HG03045 (cell line): ENCODE results near the gene PITPNC1.
"Not testable (repeated sequence)": the region's sequence is repeated elsewhere in the genome, so short reads cannot be mapped to it uniquely, and the experiment has no call there.

Experiments used
- ATAC-seq: cut with Tn5 transposase; IDR thresholded peaks from one replicate; pipeline ENCODE4 v1.9.1; 2021; ENCODE audit warnings: mild to moderate bottlenecking, moderate library complexity; ENCODE audit not compliant: unreplicated experiment

PITPNC1 gene

GRCh38 chr17:67376737-67377487 lies at the start of gene PITPNC1:
TSS of gene PITPNC1 (plus strand) at chr17:67377281.
- ATAC-seq: peak; percentile 78

GRCh38 chr17:67328026-67328425 lies 49.1 kb upstream of the PITPNC1 start:
- ATAC-seq: no peak

GRCh38 chr17:67331381-67332161 lies 45.5 kb upstream of the PITPNC1 start:
- ATAC-seq: not testable (repeated sequence)

GRCh38 chr17:67332162-67332508 lies 44.9 kb upstream of the PITPNC1 start:
- not testable (repeated sequence) for ATAC-seq

GRCh38 chr17:67335245-67335835 lies 41.7 kb upstream of the PITPNC1 start:
- no peak for ATAC-seq

GRCh38 chr17:67336859-67337258 lies 40.2 kb upstream of the PITPNC1 start:
- no peak for ATAC-seq

GRCh38 chr17:67338353-67338752 lies 38.7 kb upstream of the PITPNC1 start:
- ATAC-seq: not testable (repeated sequence)

GRCh38 chr17:67343237-67343636 lies 33.8 kb upstream of the PITPNC1 start:
- ATAC-seq: no peak

- ATAC-seq: no peak
Measured at GRCh38 chr17:67347826-67348225, 29.3 kb upstream of the PITPNC1 start.

- ATAC-seq: no peak
Measured at GRCh38 chr17:67349420-67349819, 27.7 kb upstream of the PITPNC1 start.

- ATAC-seq: no peak
Measured at GRCh38 chr17:67353161-67353560, 23.9 kb upstream of the PITPNC1 start.

- no peak for ATAC-seq
Measured at GRCh38 chr17:67353929-67354574, 23.0 kb upstream of the PITPNC1 start.

GRCh38 chr17:67358612-67359011 lies 18.5 kb upstream of the PITPNC1 start:
- ATAC-seq: no peak

GRCh38 chr17:67359960-67360791 lies 16.9 kb upstream of the PITPNC1 start:
- ATAC-seq: no peak

GRCh38 chr17:67360880-67361279 lies 16.2 kb upstream of the PITPNC1 start:
- no peak for ATAC-seq

GRCh38 chr17:67362173-67362572 lies 14.9 kb upstream of the PITPNC1 start:
- ATAC-seq: no peak

GRCh38 chr17:67364847-67365737 lies 12.0 kb upstream of the PITPNC1 start:
- no peak for ATAC-seq

GRCh38 chr17:67365738-67366192 lies 11.3 kb upstream of the PITPNC1 start:
- ATAC-seq: no peak
